ENCODE measurements around the gene RASA3. TPM values are rescaled to one million over a fixed set of nuclear protein-coding genes. Genes with fewer than 3 reads are reported as not detected.

RASA3 gene
- total RNA-seq, 4 donors from 2014 or later, result 29.5 to 38.1 (median 34.6) TPM

- TF ChIP-seq CTCF (IDR thresholded peaks at IDR 0.05) (no peak), POLR2A (IDR thresholded peaks at IDR 0.05; ENCODE audit: low read depth) (no peak), EP300 (IDR thresholded peaks at IDR 0.05) (no peak), POLR2AphosphoS5 (IDR thresholded peaks at IDR 0.05) (no peak)
- no peaks in the 10 kb centered on the region for H3K27me3 ChIP-seq
- no peak overlapping the region for H3K27ac ChIP-seq (replicated peaks in 1 of 4)
- H3K4me1 ChIP-seq, result peaks cover 61 to 92% (median 79%) of the 10 kb centered on the region in 4 donors
- intact Hi-C loops (cut with DNase I), result no loop called here
- no peaks in the 10 kb centered on the region for H3K36me3 ChIP-seq
- no peaks in the 10 kb centered on the region for H3K9me3 ChIP-seq
- no peak overlapping the region for H3K4me3 ChIP-seq
- 92% methylated on average over 15 of the region's 19 CpGs for WGBS
- no peak for DNase-seq (ENCODE audit: extremely low spot score)
Observed at GRCh38 chr13:114125589-114125988, 6.8 kb downstream of the RASA3 start.

DNA sequence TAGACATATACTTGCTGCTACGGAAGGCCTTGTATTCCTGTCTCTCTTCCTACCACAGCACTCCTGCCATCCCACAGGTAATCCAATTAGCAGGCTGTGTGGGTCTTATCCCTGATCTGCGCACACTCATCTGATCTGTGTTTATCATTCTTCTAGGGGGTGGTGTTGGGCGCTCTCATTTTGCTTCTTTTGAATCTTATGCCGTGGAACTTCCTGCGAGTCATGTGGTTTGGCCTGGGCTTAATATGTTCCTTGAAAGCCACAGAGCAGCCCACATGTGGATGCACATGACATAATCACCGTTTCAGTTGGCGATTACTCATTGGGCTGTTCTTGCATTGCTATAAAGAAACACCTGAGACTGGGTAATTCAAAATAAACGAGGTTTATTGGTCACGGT, 7.5 kb downstream of the RASA3 start:
- TF ChIP-seq EP300 (IDR thresholded peaks at IDR 0.05) (no peak), CTCF (IDR thresholded peaks at IDR 0.05) (no peak), POLR2AphosphoS5 (IDR thresholded peaks at IDR 0.05) (no peak), POLR2A (IDR thresholded peaks at IDR 0.05; ENCODE audit: low read depth) (no peak)
- DNase-seq (ENCODE audit: extremely low spot score), result no peak
- no peak overlapping the region for H3K27ac ChIP-seq (replicated peaks in 1 of 4)
- H3K27me3 ChIP-seq, result no peaks in the 10 kb centered on the region
- WGBS, result 68% methylated on average over 9 of the region's 9 CpGs
- H3K9me3 ChIP-seq, result no peaks in the 10 kb centered on the region
- intact Hi-C loops (cut with DNase I), result no loop called here
- no peaks in the 10 kb centered on the region for H3K36me3 ChIP-seq
- peaks cover 54 to 88% (median 75%) of the 10 kb centered on the region in 4 donors for H3K4me1 ChIP-seq
- no peak overlapping the region for H3K4me3 ChIP-seq

DNA sequence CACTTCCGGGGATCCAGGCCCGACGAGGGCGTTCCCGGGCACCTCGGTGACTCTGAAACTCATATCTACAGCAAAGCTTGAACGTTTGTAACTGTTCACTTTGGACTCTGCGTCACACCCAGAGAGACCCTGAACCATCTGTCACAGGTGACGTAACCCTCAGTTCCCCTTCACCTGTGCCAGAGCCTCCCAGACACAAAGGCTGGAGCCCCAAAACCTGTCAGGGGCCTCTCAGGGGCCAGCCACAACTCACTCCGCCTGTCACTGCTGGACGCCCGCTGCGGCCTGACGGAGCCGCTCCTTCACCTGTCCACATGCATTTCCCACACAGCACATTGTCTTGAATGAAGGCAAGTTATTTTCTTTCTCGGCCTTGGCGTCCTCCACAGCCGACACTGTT, 8.0 kb downstream of the RASA3 start:
- Histone ChIP-seq H3K27ac (replicated peaks in 1 of 4) (no peak overlapping the region), H3K4me3 (no peak overlapping the region), H3K36me3 (no peaks in the 10 kb centered on the region), H3K9me3 (no peaks in the 10 kb centered on the region), H3K4me1 (peaks cover 49 to 84% (median 73%) of the 10 kb centered on the region in 4 donors), H3K27me3 (no peaks in the 10 kb centered on the region)
- TF ChIP-seq POLR2A (IDR thresholded peaks at IDR 0.05; ENCODE audit: low read depth) (no peak), POLR2AphosphoS5 (IDR thresholded peaks at IDR 0.05) (no peak), CTCF (IDR thresholded peaks at IDR 0.05) (no peak), EP300 (IDR thresholded peaks at IDR 0.05) (no peak)
- intact Hi-C loops (cut with DNase I), result no loop called here
- WGBS, result 97% methylated on average over 17 of the region's 18 CpGs
- no peak for DNase-seq (ENCODE audit: extremely low spot score)

- TF ChIP-seq CTCF (IDR thresholded peaks at IDR 0.05) (no peak), EP300 (IDR thresholded peaks at IDR 0.05) (no peak), POLR2A (IDR thresholded peaks at IDR 0.05; ENCODE audit: low read depth) (no peak), POLR2AphosphoS5 (IDR thresholded peaks at IDR 0.05) (no peak)
- no peak overlapping the region for H3K4me3 ChIP-seq
- H3K9me3 ChIP-seq, result no peaks in the 10 kb centered on the region
- H3K27me3 ChIP-seq, result no peaks in the 10 kb centered on the region
- intact Hi-C loops (cut with DNase I), result no loop called here
- no peaks in the 10 kb centered on the region for H3K36me3 ChIP-seq
- no peak for DNase-seq (ENCODE audit: extremely low spot score)
- WGBS, result 94% methylated on average over 14 of the region's 14 CpGs
- peaks cover 48 to 84% (median 73%) of the 10 kb centered on the region in 4 donors for H3K4me1 ChIP-seq
- H3K27ac ChIP-seq (replicated peaks in 1 of 4), result no peak overlapping the region
Observed at GRCh38 chr13:114123876-114124275, 8.5 kb downstream of the RASA3 start.

DNA sequence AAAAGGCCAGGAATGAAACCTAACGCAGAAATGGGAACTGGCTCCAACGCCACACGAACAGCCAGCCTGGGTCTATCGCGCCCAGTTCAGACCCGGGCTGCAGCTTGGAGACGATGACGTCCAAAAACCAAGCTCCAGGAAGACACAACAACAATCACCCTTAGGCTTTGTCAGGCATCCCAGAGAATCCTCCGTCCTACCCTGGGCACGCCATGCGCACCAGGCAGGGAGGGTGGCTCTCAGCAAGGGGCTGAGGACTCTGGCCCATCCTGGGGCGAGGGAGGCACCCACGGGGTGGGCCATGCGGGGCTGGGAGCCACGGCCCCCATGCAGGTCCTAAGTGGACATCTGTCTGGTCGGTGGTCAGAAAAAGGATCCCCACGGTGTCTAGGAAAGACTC, 9.0 kb downstream of the RASA3 start:
- H3K9me3 ChIP-seq, result no peaks in the 10 kb centered on the region
- H3K36me3 ChIP-seq, result no peaks in the 10 kb centered on the region
- H3K4me3 ChIP-seq, result no peak overlapping the region
- intact Hi-C loops (cut with DNase I), result no loop called here
- TF ChIP-seq POLR2A (IDR thresholded peaks at IDR 0.05; ENCODE audit: low read depth) (no peak), CTCF (IDR thresholded peaks at IDR 0.05) (no peak), EP300 (IDR thresholded peaks at IDR 0.05) (no peak), POLR2AphosphoS5 (IDR thresholded peaks at IDR 0.05) (no peak)
- DNase-seq (ENCODE audit: extremely low spot score), result no peak
- H3K27me3 ChIP-seq, result no peaks in the 10 kb centered on the region
- peaks cover 48 to 84% (median 73%) of the 10 kb centered on the region in 4 donors for H3K4me1 ChIP-seq
- 79% methylated on average over 6 of the region's 17 CpGs for WGBS
- peak overlapping the region in 2 of 4 donors; percentile 5 to 17 for H3K27ac ChIP-seq (replicated peaks in 1 of 4)

All from esophagus muscularis mucosa (tissue), 4 donors.